IMR-90 (cell line): ENCODE data around the gene STIL. TPM values are rescaled to one million over a fixed set of nuclear protein-coding genes. Genes with fewer than 3 reads are reported as not detected.

ENCODE experiments used
- ATAC-seq: fragments of 200-7000 bp; cut with Tn5 transposase; 2 replicates; pipeline ENCODE4 v1.9.1; 2020; ENCODE audit warnings: low read depth, mild to moderate bottlenecking, moderate library complexity
- BruUV-seq: library from RNA; stranded (reverse); fragments of 400-500 nt; replicated peaks from 2 replicates; lab custom pipeline; 2021; lab: Mats Ljungman, UMichigan
- CTCF ChIA-PET: fragments of 300-600 bp; formaldehyde crosslinking; extraction: SDS; loops from one replicate; lab custom pipeline; 2021; ENCODE audit warnings: antibody characterized with exemption; lab: Yijun Ruan, JAX
- POLR2A ChIA-PET: fragments of 300-600 bp; sonication (Branson Sonifier 250); formaldehyde crosslinking; loops from one replicate; lab custom pipeline; 2022; ENCODE audit warnings: antibody characterized with exemption; ENCODE audit not compliant: unreplicated experiment; lab: Charles Lee
- DNase-seq: peaks from one replicate; pipeline ENCODE4 v3.0.0; 2013
- H2AFZ ChIP-seq: replicated peaks from 2 replicates; pipeline ENCODE3; 2013; ENCODE audit warnings: low read length, mild to moderate bottlenecking; ENCODE audit not compliant: poor library complexity
- H2AK5ac ChIP-seq: 2 replicates; pipeline ENCODE4 v1.6.1; 2013; ENCODE audit warnings: low read depth, low read length, inconsistent platforms
- H2AK9ac ChIP-seq: replicated peaks from 2 replicates; pipeline ENCODE3; 2013; ENCODE audit warnings: mild to moderate bottlenecking, low read depth, low read length, moderate library complexity; ENCODE audit not compliant: poor library complexity
- H2BK120ac ChIP-seq: 2 replicates; pipeline ENCODE4 v1.6.1; 2013; ENCODE audit warnings: low read depth, low read length, inconsistent platforms
- H2BK15ac ChIP-seq: 3 replicates; pipeline ENCODE4 v1.6.1; 2013; ENCODE audit warnings: low read depth, low read length, inconsistent platforms
- H2BK20ac ChIP-seq: 2 replicates; pipeline ENCODE4 v1.6.1; 2013; ENCODE audit warnings: low read depth, mild to moderate bottlenecking, inconsistent platforms, low read length, moderate library complexity
- H2BK5ac ChIP-seq: 2 replicates; pipeline ENCODE4 v1.6.1; 2013; ENCODE audit warnings: mild to moderate bottlenecking, low read depth, low read length, inconsistent platforms; ENCODE audit not compliant: poor library complexity, severe bottlenecking
- H3K14ac ChIP-seq: replicated peaks from 2 replicates; pipeline ENCODE4 v1.6.1; 2013; ENCODE audit warnings: low read depth, low read length, inconsistent platforms
- H3K18ac ChIP-seq: 2 replicates; pipeline ENCODE4 v1.6.1; 2013; ENCODE audit warnings: low read depth, low read length, control low read depth
- H3K23ac ChIP-seq: 2 replicates; pipeline ENCODE4 v1.6.1; 2013; ENCODE audit warnings: low read depth, low read length, inconsistent platforms
- H3K27ac ChIP-seq: 2 replicates; pipeline ENCODE4 v1.5.1; 2013; ENCODE audit warnings: mild to moderate bottlenecking, control low read depth, low read length; ENCODE audit not compliant: insufficient read depth
- H3K27me3 ChIP-seq: 2 replicates; pipeline ENCODE4 v1.6.1; 2013; ENCODE audit warnings: low read length; ENCODE audit not compliant: control insufficient read depth, insufficient read depth
- H3K36me3 ChIP-seq: 2 replicates; pipeline ENCODE4 v1.6.1; 2013; ENCODE audit warnings: low read length, mixed read lengths; ENCODE audit not compliant: control insufficient read depth, insufficient read depth
- H3K4ac ChIP-seq: 2 replicates; pipeline ENCODE4 v1.6.1; 2013; ENCODE audit warnings: low read depth, low read length, inconsistent platforms
- H3K4me1 ChIP-seq: 2 replicates; pipeline ENCODE4 v1.6.1; 2013; ENCODE audit warnings: low read length, mixed read lengths; ENCODE audit not compliant: control insufficient read depth, insufficient read depth
- H3K4me2 ChIP-seq: 2 replicates; pipeline ENCODE4 v1.6.1; 2013; ENCODE audit warnings: low read depth, mild to moderate bottlenecking, control low read depth, low read length, moderate library complexity
- H3K4me3 ChIP-seq: 2 replicates; pipeline ENCODE4 v1.5.1; 2013; ENCODE audit warnings: low read depth, mild to moderate bottlenecking, control low read depth, low read length, moderate library complexity; ENCODE audit not compliant: insufficient read depth
- H3K56ac ChIP-seq: 2 replicates; pipeline ENCODE4 v1.6.1; 2013; ENCODE audit warnings: low read length, inconsistent platforms; ENCODE audit not compliant: insufficient read depth; ENCODE audit errors: extremely low read depth
- H3K79me1 ChIP-seq, 2 experiments: 2 replicates each; pipeline ENCODE4 v1.6.1; 2013; ENCODE audit warnings: low read length in 2 of 2, inconsistent platforms in 1 of 2, low read depth in 1 of 2
- H3K9ac ChIP-seq: 2 replicates; pipeline ENCODE4 v1.6.1; 2013; ENCODE audit warnings: low read depth, low read length, control low read depth
- H3K9me1 ChIP-seq: 2 replicates; pipeline ENCODE4 v1.6.1; 2013; ENCODE audit warnings: low read length, inconsistent platforms; ENCODE audit not compliant: insufficient read depth
- H3K9me3 ChIP-seq: 2 replicates; pipeline ENCODE4 v1.6.1; 2013; ENCODE audit warnings: low read length; ENCODE audit not compliant: control insufficient read depth, insufficient read depth
- H4K20me1 ChIP-seq: 2 replicates; pipeline ENCODE4 v1.6.1; 2013; ENCODE audit warnings: low read length, inconsistent platforms; ENCODE audit not compliant: insufficient read depth
- H4K5ac ChIP-seq: 2 replicates; pipeline ENCODE4 v1.6.1; 2013; ENCODE audit warnings: mild to moderate bottlenecking, low read depth, low read length, control low read depth
- H4K8ac ChIP-seq, 2 experiments: 2 replicates each; pipeline ENCODE4 v1.6.1; 2013; ENCODE audit warnings: low read depth in 2 of 2, low read length in 2 of 2, control low read depth in 1 of 2, inconsistent platforms in 1 of 2
- H4K91ac ChIP-seq: 2 replicates; pipeline ENCODE4 v1.6.1; 2013; ENCODE audit warnings: low read depth, low read length, inconsistent platforms; ENCODE audit not compliant: insufficient read depth
- BHLHE40 ChIP-seq: fragments of 150-350 bp; IDR thresholded peaks from 2 replicates; pipeline ENCODE4 v1.6.1; 2016; ENCODE audit warnings: mild to moderate bottlenecking, low read depth, low read length
- CEBPB ChIP-seq: IDR thresholded peaks from 2 replicates; pipeline ENCODE4 v1.6.1; 2012; ENCODE audit warnings: low read depth, low read length, improper control_type of control experiment
- CHD1 ChIP-seq: IDR thresholded peaks from 2 replicates; pipeline ENCODE4 v1.6.1; 2012; ENCODE audit warnings: low read depth, low read length, improper control_type of control experiment
- FOS ChIP-seq: fragments of 150-350 bp; IDR thresholded peaks from 2 replicates; pipeline ENCODE4 v1.6.1; 2016; ENCODE audit warnings: low read depth, low read length
- MAFK ChIP-seq: IDR thresholded peaks from 2 replicates; pipeline ENCODE4 v1.6.1; 2012; ENCODE audit warnings: low read depth, low read length, improper control_type of control experiment
- MAZ ChIP-seq: IDR thresholded peaks from 2 replicates; pipeline ENCODE4 v1.6.1; 2012; ENCODE audit warnings: low read depth, mild to moderate bottlenecking, low read length, improper control_type of control experiment, moderate library complexity, borderline replicate concordance
- NFE2L2 ChIP-seq: fragments of 150-350 bp; IDR thresholded peaks from 2 replicates; pipeline ENCODE4 v1.6.1; 2016; ENCODE audit warnings: low read depth, mild to moderate bottlenecking, low read length
- RCOR1 ChIP-seq: IDR thresholded peaks from 2 replicates; pipeline ENCODE4 v1.6.1; 2012; ENCODE audit warnings: mild to moderate bottlenecking, low read length, improper control_type of control experiment; ENCODE audit not compliant: insufficient replicate concordance
- RFX5 ChIP-seq: IDR thresholded peaks from 2 replicates; pipeline ENCODE4 v1.8.0; 2012; ENCODE audit warnings: low read depth, mild to moderate bottlenecking, low read length, moderate library complexity
- SMC3 ChIP-seq: fragments of 150-350 bp; IDR thresholded peaks from 2 replicates; pipeline ENCODE4 v1.6.1; 2016; ENCODE audit warnings: low read depth, mild to moderate bottlenecking, antibody characterized with exemption, low read length, moderate library complexity
- WGBS, 2 experiments: methylation state at CpG; one replicate each; pipeline versions ENCODE4 v1.1.5 to v1.1.7; 2013; ENCODE audit warnings: missing lambda C conversion rate in 2 of 2; ENCODE audit not compliant: insufficient read length in 1 of 2; ENCODE audit errors: extremely low coverage in 2 of 2; 5-methylcytosine and 5-hydroxymethylcytosine counted together
- dilution Hi-C: fragments of 300-500 bp; cut with HindIII; formaldehyde crosslinking; loops from one replicate; pipeline ENCODE4 v1.14.3; 2018; ENCODE audit warnings: low sequenced_read_pairs; ENCODE audit not compliant: unreplicated experiment
- in situ Hi-C: fragments of 300-500 bp; cut with MboI; formaldehyde crosslinking; loops from 3 replicates; pipeline ENCODE4 v1.14.3; 2019; ENCODE audit warnings: low sequenced_read_pairs, inconsistent platforms, mixed read lengths
- intact Hi-C: fragments of 100-400 bp; cut with micrococcal nuclease; formaldehyde crosslinking; loops from 2 replicates; pipeline ENCODE4 v1.10.0; 2022
- polyA plus RNA-seq, 3 experiments: library from polyadenylated mRNA; depleted of rRNA; stranded (reverse); fragments of >200 nt; gene quantifications; 2 replicates each; pipeline ENCODE4 v1.2.3, GENCODE V29; 2012; ENCODE audit warnings: low replicate concordance in 1 of 3
- total RNA-seq: library from RNA; depleted of rRNA; stranded (reverse); fragments of >200 nt; gene quantifications from 2 replicates; pipeline ENCODE4 v1.2.3, GENCODE V29; 2012
- TF ChIP-seq, protein P1 (sequence below): fragments of 150-350 bp; IDR thresholded peaks from 2 replicates; pipeline ENCODE4 v1.6.1; 2016; ENCODE audit warnings: low read depth, mild to moderate bottlenecking, low read length, moderate library complexity, borderline replicate concordance
- TF ChIP-seq, protein P2 (sequence below): conservative IDR thresholded peaks from 2 replicates; pipeline ENCODE4 v1.5.1; 2012; ENCODE audit warnings: mild to moderate bottlenecking, low read depth, low read length, improper control_type of control experiment

The STIL gene
- total and polyA plus RNA-seq, 2 of the 4 experiments (the other 2 are of a cell fraction): 6.8 to 17.2 TPM

GRCh38 chr1:47212636-47213229, 101.2 kb downstream of the STIL start:
- Histone ChIP-seq H2BK20ac (no peak overlapping the region), H2AFZ (no peak overlapping the region), H3K4ac (no peak overlapping the region), H2BK15ac (no peak overlapping the region), H3K27ac (no peak overlapping the region), H3K4me3 (no peak overlapping the region), H4K5ac (no peak overlapping the region), H3K27me3 (peaks cover 17% of the 10 kb centered on the region), H2BK5ac (no peak overlapping the region), H2BK120ac (no peak overlapping the region), H4K8ac (no peak overlapping the region), H4K20me1 (no peaks in the 10 kb centered on the region), H4K91ac (no peak overlapping the region), H2AK5ac (no peak overlapping the region), H3K4me2 (no peak overlapping the region), H3K56ac (no peak overlapping the region), H3K36me3 (no peaks in the 10 kb centered on the region), H3K9me1 (no peaks in the 10 kb centered on the region), H3K79me1 (no peaks in the 10 kb centered on the region), H3K4me1 (no peaks in the 10 kb centered on the region), H3K9ac (no peak overlapping the region), H2AK9ac (no peak overlapping the region), H3K14ac (no peak overlapping the region), H3K18ac (no peak overlapping the region), H3K9me3 (no peaks in the 10 kb centered on the region), H3K23ac (no peak overlapping the region)
- dilution Hi-C loops (no loop called here), intact Hi-C loops (no loop called here), in situ Hi-C loops (no loop called here)
- TF ChIP-seq, protein P1, sequence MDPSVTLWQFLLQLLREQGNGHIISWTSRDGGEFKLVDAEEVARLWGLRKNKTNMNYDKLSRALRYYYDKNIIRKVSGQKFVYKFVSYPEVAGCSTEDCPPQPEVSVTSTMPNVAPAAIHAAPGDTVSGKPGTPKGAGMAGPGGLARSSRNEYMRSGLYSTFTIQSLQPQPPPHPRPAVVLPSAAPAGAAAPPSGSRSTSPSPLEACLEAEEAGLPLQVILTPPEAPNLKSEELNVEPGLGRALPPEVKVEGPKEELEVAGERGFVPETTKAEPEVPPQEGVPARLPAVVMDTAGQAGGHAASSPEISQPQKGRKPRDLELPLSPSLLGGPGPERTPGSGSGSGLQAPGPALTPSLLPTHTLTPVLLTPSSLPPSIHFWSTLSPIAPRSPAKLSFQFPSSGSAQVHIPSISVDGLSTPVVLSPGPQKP: no peak
- TF ChIP-seq, protein P2, sequence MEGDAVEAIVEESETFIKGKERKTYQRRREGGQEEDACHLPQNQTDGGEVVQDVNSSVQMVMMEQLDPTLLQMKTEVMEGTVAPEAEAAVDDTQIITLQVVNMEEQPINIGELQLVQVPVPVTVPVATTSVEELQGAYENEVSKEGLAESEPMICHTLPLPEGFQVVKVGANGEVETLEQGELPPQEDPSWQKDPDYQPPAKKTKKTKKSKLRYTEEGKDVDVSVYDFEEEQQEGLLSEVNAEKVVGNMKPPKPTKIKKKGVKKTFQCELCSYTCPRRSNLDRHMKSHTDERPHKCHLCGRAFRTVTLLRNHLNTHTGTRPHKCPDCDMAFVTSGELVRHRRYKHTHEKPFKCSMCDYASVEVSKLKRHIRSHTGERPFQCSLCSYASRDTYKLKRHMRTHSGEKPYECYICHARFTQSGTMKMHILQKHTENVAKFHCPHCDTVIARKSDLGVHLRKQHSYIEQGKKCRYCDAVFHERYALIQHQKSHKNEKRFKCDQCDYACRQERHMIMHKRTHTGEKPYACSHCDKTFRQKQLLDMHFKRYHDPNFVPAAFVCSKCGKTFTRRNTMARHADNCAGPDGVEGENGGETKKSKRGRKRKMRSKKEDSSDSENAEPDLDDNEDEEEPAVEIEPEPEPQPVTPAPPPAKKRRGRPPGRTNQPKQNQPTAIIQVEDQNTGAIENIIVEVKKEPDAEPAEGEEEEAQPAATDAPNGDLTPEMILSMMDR: no peak
- TF ChIP-seq BHLHE40: no peak
- TF ChIP-seq CEBPB: no peak
- no peak for TF ChIP-seq NFE2L2
- TF ChIP-seq MAZ: no peak
- no peak for TF ChIP-seq FOS
- no peak for TF ChIP-seq SMC3
- no peak for TF ChIP-seq MAFK
- TF ChIP-seq CHD1: no peak
- TF ChIP-seq RFX5: no peak
- no peak for TF ChIP-seq RCOR1
- 55% methylated on average over 2 of the region's 4 CpGs; no CpG with 5 or more reads in 1 of the 2 experiments for WGBS, 2 experiments
- POLR2A ChIA-PET: no interaction called here
- DNase-seq (no peak), ATAC-seq (no peak)
- BruUV-seq: no TSS peak
- CTCF ChIA-PET: no interaction called here
